HG03139 (cell line): ENCODE measurements around the gene GJA1.
"Not testable (repeated sequence)": the region's sequence is repeated elsewhere in the genome, so short reads cannot be mapped to it uniquely, and the experiment has no call there.

ENCODE experiments used
- ATAC-seq: cut with Tn5 transposase; IDR thresholded peaks from one replicate; pipeline ENCODE4 v1.9.1; 2021; ENCODE audit not compliant: unreplicated experiment

The GJA1 gene

DNA sequence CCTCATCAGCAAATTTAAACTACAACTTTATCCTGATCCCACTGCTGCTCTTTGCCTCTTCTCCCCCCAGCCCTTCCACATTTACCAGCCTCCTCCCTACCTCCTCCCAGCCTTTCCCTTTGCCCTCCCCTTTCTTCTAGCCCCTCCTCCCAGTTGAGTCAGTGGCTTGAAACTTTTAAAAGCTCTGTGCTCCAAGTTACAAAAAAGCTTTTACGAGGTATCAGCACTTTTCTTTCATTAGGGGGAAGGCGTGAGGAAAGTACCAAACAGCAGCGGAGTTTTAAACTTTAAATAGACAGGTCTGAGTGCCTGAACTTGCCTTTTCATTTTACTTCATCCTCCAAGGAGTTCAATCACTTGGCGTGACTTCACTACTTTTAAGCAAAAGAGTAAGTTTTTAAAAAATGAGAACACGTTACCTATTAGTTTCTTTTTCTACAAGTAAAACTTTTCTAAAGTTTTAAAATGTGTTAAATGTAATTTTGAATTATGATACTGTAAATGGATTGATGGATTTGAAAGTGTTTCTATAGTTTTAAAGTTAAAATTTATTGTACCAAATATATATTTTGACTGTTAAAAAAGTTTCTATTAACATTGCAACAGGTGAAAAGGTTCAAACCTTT lies at the start of gene GJA1:
GJA1 (plus strand) TSS at position 203 of the 626 bp plus-strand sequence. CDS start 11,202 bp downstream, outside the sequence.
- ATAC-seq = no peak

GRCh38 chr6:121386551-121386950 lies 48.9 kb upstream of the GJA1 start:
- not testable (repeated sequence) for ATAC-seq

- ATAC-seq = no peak
Measured at GRCh38 chr6:121389419-121389818, 46.0 kb upstream of the GJA1 start.

DNA sequence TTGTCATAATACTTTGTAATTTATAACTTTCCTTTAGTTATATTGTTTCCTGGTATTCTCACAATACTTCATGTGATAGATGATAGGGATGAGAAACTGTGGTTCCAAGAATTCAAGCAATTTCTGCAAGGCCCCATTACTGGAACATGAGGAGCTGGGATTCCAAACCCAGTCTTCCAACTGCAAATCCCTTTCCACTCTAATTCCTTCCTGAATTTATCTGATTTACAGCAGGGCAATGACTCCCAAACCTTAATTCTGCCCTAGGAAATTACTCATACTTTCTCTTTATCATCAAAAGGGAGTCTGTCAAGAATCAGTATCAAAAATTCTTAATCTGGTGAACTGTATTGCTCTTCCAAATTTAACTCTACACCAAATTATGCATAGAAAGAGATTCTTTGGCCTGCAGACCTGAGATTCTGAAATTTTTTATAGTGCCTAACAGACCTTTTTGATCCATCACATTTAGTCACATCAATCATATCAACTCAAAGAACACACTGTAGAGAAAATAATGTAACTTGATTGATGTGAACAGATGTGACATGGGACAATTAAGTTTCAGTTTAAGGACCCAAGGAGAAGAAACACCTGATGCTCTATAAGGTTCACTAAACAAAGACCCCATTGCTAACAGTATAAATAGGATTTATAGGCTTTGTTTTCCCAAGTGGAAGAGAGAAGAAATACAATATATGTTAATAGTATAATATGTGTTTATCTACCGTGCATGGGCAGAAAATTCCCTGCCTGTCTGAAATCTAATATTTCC lies 41.5 kb upstream of the GJA1 start:
- ATAC-seq = no peak

DNA sequence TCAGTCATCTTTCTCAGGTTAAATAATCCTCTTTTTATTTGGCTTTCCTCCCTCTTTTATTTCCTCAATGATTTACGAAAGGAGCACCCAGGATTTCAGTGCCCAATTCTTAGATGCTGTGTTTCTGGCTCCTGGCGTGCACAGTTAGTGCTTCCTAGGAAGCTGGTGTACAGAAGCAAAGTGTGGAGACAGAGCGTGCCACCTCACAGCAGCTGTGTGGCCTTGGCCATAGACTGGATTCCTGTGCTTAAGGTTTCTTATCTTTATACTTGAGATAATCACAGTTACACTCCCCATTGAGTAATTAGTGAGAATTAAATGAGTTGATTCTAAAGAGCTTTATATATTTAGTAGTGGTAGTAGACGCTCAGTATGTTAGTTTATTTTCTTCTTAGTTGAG lies 39.7 kb upstream of the GJA1 start:
- ATAC-seq = no peak

- not testable (repeated sequence) for ATAC-seq
Measured at GRCh38 chr6:121397188-121397587, 38.3 kb upstream of the GJA1 start.

GRCh38 chr6:121398127-121398526 lies 37.3 kb upstream of the GJA1 start:
- ATAC-seq = no peak

GRCh38 chr6:121399966-121400365 lies 35.5 kb upstream of the GJA1 start:
- no peak for ATAC-seq

GRCh38 chr6:121403964-121404363 lies 31.5 kb upstream of the GJA1 start:
- no peak for ATAC-seq

- ATAC-seq = no peak
Measured at GRCh38 chr6:121405306-121405705, 30.1 kb upstream of the GJA1 start.

DNA sequence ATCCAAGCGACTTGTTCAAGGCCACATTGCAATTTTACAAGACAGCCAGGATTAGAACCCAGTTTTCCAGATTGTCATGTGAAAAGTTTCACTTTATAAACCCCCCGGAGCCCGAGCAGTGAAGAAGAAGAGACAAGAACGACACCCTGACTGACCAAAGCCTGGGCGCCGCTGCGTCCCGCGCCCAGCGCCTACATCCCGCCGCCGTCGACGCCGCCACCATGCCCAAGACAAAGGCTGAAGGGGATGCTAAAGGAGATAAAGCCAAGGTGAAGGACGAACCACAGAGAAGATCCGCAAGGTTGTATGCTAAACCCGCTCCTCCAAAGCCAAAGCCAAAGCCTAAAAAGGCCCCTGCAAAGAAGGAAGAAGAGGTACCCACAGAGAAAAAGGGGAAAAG lies 27.1 kb upstream of the GJA1 start:
- ATAC-seq = no peak

GRCh38 chr6:121413879-121414278 lies 21.6 kb upstream of the GJA1 start:
- ATAC-seq = no peak

GRCh38 chr6:121418346-121418745 lies 17.1 kb upstream of the GJA1 start:
- ATAC-seq = no peak

DNA sequence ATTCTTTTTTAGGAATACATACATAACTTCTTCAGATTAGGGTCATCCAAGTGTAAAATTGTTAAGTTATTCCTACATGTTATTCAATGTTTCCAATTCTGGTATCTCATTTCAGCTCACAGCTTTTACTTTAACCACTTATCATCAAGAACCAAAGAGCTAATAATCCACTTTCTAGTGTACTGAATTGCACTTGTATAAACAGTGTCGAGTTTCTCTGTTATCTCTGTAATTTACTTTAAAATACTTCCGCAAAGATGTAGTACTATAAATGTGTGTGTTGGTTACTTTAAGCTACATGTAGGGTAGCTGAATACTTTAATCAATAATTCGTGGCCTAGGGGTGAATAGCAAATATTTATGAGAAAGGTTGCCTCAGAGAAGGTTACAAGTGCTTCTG lies 8.8 kb upstream of the GJA1 start:
- no peak for ATAC-seq

GRCh38 chr6:121428872-121429756 lies 6.3 kb upstream of the GJA1 start:
- no peak for ATAC-seq

- no peak for ATAC-seq
Measured at GRCh38 chr6:121430514-121431460, 4.7 kb upstream of the GJA1 start.

DNA sequence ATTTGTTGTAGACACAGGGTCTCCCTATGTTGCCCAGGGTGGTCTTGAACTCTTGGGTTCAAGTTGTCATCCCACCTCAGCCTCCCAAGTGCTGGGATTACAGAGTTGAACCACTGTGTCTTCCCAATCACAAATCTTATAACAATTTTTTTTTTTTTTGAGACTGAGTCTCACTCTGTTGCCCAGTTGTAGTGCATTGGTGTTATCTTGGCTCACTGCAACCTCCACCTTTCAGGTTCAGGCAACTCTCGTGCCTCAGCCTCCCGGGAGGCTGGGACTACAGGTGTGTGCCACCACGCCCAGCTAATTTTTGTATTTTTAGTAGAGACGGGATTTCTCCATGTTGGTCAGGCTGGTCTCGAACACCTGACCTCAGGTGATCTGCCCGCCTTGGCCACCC lies 3.7 kb upstream of the GJA1 start:
- ATAC-seq = not testable (repeated sequence)

DNA sequence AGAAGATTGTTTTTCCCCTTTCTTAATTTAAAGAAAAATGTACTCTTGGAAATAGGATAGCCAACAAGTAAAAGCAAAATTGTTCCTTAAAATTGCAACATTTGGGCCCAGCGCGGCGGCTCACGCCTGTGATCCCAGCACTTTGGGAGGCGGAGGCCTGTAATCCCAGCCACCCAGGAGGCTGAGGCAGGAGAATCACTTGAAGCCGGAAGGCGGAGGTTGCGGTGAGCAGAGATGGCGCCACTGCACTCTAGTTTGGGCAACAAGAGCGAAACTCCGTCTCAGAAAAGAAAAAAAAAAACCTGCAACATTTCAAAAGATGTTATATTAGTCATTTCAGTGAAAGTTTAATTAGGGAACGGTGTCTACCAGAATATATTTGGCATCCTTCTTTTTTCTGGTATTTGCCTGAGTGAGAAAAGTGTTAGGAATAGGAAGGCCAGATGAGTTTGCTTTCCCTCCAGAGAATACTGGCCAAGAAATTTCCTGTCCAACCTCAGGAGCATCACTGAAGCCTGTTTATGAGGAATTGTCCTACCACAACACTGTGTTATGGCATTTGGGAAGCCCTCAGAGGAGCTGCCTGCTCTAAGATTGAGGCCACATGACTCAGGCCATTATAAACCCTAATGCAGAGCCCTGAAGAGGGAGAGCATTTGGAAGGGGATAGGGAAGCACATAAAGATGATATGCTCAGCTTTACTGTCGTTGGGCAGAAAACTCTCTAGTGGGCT lies 1.2 kb upstream of the GJA1 start:
- ATAC-seq = no peak

- ATAC-seq = no peak
Measured at GRCh38 chr6:121436274-121436857, 920 bp downstream of the GJA1 start.
